NCI-H1092 (cell line): ENCODE data around the gene CNOT4.
"Not testable (repeated sequence)": the region's sequence is repeated elsewhere in the genome, so short reads cannot be mapped to it uniquely, and the experiment has no call there.

ENCODE experiments used
- DNase-seq: peaks from one replicate; lab custom pipeline; 2025; lab: John Stamatoyannopoulos, UW

The CNOT4 gene

DNA sequence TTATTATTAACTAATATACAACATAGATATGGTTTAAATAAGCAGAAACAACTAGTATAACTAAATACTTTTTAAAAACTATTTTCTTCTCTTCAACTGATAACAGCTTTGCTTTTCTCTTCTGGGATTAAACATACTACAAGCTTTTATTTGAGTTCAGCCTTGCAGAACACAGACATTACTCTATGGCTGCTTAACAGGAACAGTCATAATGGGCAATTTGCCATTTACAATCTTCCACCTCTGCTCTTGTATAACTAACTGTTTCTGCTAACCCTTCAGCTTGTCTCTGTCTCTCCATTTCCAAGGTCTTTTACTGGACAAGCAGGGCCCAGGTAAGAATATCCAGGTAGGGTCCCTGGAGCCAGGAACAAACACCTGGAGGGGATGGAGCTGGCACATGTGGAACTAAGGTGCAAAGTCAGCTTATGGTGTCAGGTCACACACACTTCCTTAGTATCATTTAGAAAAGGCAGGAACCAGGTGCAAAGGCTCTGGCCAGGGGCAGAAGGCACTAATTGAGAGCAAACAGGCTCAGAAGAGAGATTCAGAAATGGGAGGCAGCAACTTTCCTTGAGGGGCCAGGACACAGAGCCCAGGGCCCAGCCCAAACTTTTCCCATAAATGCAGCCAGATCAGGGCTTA is 183.1 kb downstream of the CNOT4 start:
- peak; percentile 45 for DNase-seq

DNA sequence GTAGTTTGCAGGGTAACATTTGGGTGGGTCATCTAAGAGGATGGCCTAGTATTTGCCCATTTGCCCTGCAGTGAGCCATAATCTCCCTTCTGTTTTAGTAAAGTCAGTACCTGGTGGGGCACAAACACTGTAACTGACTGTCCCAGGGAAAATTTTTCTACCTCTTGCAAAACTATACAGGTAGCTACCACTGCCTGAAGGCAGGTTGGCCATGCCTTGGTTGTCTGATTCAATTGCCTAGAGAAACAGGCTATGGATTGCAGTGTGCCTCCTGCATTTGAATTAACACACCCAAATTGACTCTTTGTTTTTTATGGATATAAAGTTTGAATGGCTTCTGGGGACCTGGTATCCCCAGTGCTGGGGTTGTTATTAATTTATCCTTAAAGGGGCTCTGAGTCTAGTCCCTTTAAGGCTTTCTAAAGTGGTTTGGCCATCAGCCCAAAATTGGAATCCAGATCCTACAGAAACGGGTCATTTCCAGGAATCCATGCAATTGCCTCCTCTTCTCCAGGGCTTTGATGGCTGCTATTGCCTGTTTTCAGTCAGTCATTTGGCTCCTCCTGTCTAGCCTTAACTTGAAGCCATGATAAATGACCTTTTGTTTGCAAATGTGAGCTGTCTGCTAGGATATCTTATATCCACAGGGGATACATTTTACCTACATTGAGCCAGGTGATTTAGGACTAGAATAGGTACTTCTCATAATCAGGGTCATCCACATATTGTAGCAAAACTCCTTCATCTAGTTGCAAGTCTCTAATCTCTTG is 187.1 kb downstream of the CNOT4 start:
- DNase-seq = no peak

DNA sequence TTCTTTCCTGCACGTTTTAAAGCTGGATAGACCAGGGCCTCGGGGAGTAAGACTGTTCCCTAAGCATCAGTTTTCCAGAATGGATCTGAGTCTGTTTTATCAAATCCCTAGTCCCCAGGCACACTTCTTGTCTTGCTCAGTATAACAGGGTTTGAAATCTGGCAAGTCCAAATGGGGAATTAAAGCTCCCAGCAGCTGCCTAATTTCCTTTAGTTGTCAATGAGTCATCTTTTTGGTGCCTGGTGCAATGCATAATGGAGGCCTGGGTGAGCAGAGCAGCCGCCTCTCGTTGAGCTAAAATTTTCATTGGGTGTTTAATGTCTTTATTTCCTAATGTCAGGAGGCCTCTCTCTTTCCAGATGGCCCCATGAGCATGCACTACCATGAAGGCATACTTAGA is 188.3 kb downstream of the CNOT4 start:
- no peak for DNase-seq

DNA sequence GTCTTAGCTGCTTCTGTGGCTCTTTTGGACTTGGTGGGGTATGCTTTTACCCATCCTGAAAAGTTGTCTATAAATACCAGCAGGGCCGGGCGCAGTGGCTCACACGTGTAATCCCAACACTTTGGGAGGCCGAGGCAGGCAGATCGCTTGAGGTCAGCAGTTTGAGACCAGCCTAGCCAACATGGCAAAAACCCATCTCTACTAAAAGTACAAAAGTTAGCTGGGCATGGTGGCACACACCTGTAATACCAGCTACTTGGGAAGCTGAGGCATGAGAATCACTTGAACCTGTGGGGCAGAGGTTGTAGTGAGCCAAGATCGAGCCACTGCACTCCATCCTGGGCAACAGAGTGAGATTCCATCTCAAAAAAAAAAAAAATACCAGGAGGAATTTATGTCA is 188.9 kb downstream of the CNOT4 start:
- not testable (repeated sequence) for DNase-seq

DNA sequence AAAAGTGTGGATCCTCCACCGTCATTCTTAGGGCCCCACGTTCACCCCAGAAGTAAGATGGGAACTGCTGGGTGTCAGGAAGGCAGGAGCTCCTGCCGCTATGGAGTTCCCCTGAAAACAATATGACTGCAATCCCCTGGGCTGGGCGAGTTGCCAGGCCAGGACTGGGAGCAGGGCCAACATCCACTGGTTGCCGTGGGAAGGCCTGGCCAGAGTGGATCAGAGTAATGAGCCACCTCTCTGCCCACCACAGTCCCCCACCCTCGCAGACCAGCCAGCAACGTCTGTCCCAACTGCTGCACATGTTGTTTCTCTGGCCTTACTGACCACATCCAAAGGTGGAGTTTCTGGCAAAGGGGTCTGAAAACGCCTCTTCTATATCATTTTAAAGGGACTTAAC is 189.6 kb downstream of the CNOT4 start:
- DNase-seq = peak; percentile 91

DNA sequence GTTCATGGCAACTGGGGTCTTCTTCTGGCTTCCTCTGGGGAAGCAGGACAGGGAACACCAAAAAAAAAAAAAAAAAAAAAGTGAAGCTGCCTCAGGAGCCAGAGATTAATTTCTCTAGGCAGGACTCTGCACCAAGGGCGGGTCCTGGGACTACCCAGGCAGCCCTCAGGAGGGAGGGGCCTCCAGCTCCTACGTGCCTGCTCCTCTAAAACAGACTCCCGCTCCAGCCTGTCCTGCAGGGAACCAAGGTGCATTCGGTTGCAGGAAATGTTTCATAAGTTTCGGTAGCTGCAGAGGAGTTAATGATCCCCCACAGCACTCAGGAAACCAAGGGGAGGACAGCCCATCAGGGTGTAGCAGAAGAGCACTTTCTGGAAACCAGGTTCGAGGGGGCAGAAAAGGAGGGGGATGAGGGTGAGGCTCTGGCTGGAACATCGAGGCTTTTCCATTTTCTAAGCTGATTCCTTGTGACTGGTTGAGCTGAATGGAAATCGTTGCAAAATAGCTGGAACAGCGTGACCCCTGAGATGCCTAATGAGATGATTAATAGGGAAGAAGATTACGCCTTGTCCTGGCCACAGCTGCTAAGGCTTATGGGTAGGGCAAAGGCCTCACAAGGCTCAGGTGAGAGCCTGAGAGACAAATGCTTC is 192.1 kb downstream of the CNOT4 start:
- no peak for DNase-seq

DNA sequence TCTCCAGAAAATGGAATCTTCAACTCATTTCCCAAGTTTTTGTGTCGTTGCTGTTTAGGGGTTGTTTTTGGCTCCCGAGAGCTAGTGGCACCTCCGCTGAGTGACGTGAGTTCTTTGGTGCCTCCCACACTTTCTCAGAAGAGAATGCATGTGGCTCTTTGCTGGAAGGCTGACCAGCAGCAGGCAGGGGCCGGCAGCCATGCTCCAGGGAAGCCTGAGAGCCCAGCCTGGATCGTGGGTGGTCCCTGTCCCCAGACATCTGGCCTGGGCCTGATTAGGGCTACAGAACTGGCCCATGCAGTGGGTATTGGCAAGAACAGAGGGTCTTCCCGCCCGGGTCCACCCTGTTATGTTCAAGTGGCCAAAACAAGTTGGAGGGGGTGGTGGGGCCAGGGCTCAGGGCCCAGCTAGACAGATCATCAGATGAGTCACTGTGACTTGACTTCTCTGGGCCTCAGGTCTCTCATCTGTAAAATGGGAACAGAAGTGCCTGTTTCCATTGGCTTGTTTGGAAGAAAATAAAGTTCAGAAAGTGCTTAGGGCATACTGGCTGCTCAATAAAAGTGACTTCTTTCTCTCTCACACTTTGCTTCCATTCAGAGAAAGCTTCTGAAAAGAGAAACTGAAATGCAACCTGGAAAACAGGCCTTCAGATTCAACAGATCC is 193.1 kb downstream of the CNOT4 start:
- DNase-seq = no peak

DNA sequence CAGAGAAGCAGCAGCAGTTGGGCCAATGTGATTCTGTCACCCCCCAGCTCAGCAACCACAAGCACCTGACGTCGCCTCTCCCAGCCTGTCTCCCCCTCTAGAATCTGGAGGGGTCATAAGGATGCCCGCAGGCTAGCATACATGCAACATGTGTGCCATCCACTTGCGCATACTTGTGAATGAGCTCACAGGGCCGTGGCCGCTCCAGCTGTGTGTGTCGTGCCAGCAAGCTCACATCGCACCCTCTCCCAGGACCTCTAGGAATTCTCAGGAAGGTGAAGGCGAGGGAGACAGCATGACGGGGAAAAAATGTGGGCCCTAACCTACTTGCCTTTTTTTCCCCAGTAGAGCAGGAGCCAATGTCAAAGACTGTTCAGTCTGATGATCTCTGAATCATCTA is 195.9 kb downstream of the CNOT4 start:
- DNase-seq = no peak
